HG03571 (cell line): ENCODE data around the gene HPGDS.

Experiments used
- ATAC-seq: cut with Tn5 transposase; IDR thresholded peaks from one replicate; pipeline ENCODE4 v1.9.1; 2021; ENCODE audit not compliant: unreplicated experiment

HPGDS gene

DNA sequence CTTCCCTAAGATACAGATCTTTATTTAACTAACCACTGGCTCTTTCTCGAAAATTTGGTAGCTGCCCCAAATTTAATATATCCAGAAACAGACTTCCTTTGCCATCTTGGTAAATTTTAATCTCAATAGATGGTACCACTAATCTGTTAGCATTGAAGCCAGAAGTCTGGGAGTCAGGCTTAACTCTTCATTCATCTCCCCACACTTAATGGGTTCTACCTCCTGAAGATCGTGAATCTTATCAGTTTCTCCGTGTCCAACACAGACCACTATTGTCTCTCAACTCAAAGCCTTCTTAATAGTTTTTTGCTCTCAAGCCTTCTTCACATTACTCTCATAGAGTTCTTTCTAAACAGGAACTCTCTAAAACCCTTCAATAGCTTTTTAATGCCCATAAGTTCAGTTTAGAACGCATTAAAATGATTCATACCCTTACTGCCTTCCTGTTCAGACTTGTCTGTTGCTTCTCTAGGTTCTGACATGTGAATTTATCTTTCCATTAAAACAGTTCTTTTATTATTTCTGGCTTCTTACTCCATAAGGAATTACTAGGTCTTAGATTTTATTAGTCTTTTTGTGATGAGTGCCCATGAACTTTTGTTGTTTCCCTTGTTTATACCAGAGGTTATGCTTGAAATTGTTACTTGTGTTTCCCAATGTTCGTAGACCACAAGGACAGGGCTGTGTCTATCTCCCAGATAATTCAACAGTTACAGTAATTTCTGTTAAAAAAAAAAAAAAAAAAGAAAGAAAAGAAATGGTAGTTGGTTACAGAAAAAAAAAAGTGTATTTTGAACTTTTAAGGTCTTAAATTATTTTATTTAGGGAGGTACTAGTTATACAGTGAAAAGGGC, 80.2 kb downstream of the HPGDS start:
- no peak for ATAC-seq

DNA sequence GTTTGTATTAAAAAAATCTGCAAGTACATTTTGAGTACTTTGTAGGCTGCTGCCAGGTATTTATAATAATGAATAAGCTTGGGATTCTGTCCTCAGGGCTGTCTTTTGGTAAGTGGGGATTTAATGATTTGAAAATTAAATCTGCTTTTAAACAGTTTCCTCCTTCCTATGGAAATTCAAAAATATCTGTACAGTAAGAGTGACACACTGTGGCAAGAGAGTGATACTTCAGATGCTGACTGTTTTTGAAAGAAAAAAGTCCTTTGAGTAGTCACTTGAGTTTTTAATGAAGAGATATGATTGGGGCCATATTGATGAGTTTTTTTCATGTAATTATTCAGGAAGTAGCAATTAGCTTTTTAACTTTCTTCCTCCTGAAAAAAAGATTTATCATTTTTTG, 85.8 kb downstream of the HPGDS start:
- ATAC-seq = no peak

DNA sequence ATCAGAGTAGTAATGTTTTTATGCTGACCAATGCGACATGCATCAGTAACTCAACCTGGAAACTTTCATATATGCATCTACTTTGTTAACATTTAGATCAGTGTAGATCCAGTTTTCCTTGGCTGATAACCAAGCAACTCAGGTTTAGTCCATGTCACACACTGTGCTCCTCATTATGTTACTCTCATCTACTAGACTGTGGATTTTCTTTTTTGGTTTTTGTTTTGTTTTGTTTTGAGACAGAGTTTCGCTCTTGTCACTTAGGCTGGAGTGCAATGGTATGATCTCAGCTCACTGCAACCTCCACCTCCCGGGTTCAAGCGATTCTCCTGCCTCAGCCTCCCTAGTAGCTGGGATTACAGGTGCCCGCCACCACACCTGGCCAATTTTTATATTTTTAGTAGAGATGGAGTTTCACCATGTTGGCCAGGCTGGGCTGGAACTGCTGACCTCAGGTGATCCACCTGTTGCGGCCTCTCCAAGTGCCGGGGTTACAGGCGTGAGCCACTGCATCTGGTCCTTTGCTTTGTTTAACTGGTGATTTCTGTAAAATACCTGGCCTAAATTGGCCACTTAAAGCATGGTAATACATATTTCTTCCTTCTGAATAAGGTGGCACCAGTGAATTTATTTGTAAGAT, 86.4 kb downstream of the HPGDS start:
- no peak for ATAC-seq

DNA sequence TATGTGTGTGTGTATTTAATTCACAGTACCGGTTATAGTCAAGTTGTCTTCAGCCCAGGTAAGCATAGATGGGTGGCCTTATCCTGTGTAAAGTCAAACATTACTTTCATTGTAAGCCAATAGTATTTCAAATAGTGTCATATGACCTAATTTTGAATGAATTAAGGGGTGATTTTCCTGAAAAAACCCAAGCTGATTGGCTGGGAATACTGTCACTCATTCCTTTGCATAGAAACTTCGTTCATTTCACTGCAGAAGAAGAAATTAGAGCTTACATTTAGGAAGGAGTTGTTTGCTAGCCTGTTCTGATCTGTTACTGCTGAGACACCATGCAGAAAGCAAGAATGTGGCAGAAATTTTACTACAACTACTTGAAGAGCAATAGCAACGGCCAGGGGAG, 89.6 kb downstream of the HPGDS start:
- no peak for ATAC-seq

DNA sequence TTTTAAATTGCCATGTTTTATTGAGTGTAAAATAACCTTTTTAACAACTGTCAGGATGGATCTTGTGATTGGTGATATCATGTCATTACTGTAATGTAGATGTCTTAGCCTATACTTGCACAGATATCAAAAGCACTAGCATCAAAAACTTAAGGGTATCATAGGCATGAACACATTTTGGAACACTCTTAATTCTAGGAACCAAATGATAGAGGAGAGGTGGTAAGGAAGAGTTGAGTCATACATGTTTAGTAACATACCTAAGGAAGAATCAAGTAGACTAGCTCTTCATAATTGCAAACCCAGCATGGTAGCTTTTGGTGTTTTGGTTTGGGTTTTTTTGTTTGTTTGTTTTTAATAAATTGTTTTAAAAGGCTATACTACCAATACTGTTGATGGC, 91.5 kb downstream of the HPGDS start:
- ATAC-seq = no peak
